ENCODE measurements around the gene HMGCR.

Gene HMGCR

GRCh38 chr5:75358117-75358516, 21.1 kb downstream of the HMGCR start:
- DNase-seq: no peak
- H3K9ac ChIP-seq (ENCODE audit: low read length): no peak overlapping the region
- H4K20me1 ChIP-seq (ENCODE audit: insufficient read depth, low read length): no peaks in the 10 kb centered on the region
- H3K27ac ChIP-seq (ENCODE audit: low read length): no peak overlapping the region
- no peaks in the 10 kb centered on the region for H3K4me1 ChIP-seq (ENCODE audit: low read length)
- H3F3A ChIP-seq (ENCODE audit: insufficient read depth, low read length): no peaks in the 10 kb centered on the region
- H3K9me2 ChIP-seq (replicated peaks; ENCODE audit: insufficient read depth, low read length): no peaks in the 10 kb centered on the region
- H3K4me3 ChIP-seq (ENCODE audit: low read length): no peak overlapping the region
- no peaks in the 10 kb centered on the region for H3K9me3 ChIP-seq (replicated peaks; ENCODE audit: insufficient read depth, low read length)
- TF ChIP-seq EZH2phosphoT487 (IDR thresholded peaks at IDR 0.05; ENCODE audit: low read length): no peak
- no peak for TF ChIP-seq CTCF (IDR thresholded peaks at IDR 0.05; ENCODE audit: low read length)
- TF ChIP-seq EZH2 (optimal IDR thresholded peaks at IDR 0.05; ENCODE audit: low read depth, low read length): no peak
- H3K79me2 ChIP-seq (ENCODE audit: low read length): no peaks in the 10 kb centered on the region
- H2AFZ ChIP-seq (ENCODE audit: low read length): no peak overlapping the region
- H3K4me2 ChIP-seq (ENCODE audit: low read depth, low read length): no peak overlapping the region
- peaks cover 25% of the 10 kb centered on the region for H3K36me3 ChIP-seq (replicated peaks; ENCODE audit: insufficient read depth, low read length)
- no peaks in the 10 kb centered on the region for H3K27me3 ChIP-seq (replicated peaks; ENCODE audit: insufficient read depth, low read length)

- H3K4me1 ChIP-seq (ENCODE audit: low read length): no peaks in the 10 kb centered on the region
- H3K27ac ChIP-seq (ENCODE audit: low read length): no peak overlapping the region
- no peak overlapping the region for H2AFZ ChIP-seq (ENCODE audit: low read length)
- no peaks in the 10 kb centered on the region for H4K20me1 ChIP-seq (ENCODE audit: insufficient read depth, low read length)
- H3K79me2 ChIP-seq (ENCODE audit: low read length): no peaks in the 10 kb centered on the region
- no peaks in the 10 kb centered on the region for H3K9me2 ChIP-seq (replicated peaks; ENCODE audit: insufficient read depth, low read length)
- peaks cover 10% of the 10 kb centered on the region; the same call in 1 of the 2 replicates for H3F3A ChIP-seq (ENCODE audit: insufficient read depth, low read length)
- no peak overlapping the region for H3K9ac ChIP-seq (ENCODE audit: low read length)
- no peak overlapping the region for H3K4me2 ChIP-seq (ENCODE audit: low read depth, low read length)
- H3K36me3 ChIP-seq (replicated peaks; ENCODE audit: insufficient read depth, low read length): peaks cover 13% of the 10 kb centered on the region; the same call in 1 of the 2 replicates
- TF ChIP-seq EZH2 (optimal IDR thresholded peaks at IDR 0.05; ENCODE audit: low read depth, low read length) (no peak), CTCF (IDR thresholded peaks at IDR 0.05; ENCODE audit: low read length) (no peak), EZH2phosphoT487 (IDR thresholded peaks at IDR 0.05; ENCODE audit: low read length) (no peak)
- H3K9me3 ChIP-seq (replicated peaks; ENCODE audit: insufficient read depth, low read length): no peaks in the 10 kb centered on the region
- no peak overlapping the region for H3K4me3 ChIP-seq (ENCODE audit: low read length)
- no peaks in the 10 kb centered on the region for H3K27me3 ChIP-seq (replicated peaks; ENCODE audit: insufficient read depth, low read length)
- DNase-seq: no peak
Observed at GRCh38 chr5:75361310-75361709, 24.3 kb downstream of the HMGCR start.

- Histone ChIP-seq H3K4me1 (ENCODE audit: low read length) (peaks cover 6% of the 10 kb centered on the region; the same call in 1 of the 2 replicates), H3K9me2 (replicated peaks; ENCODE audit: insufficient read depth, low read length) (no peaks in the 10 kb centered on the region), H2AFZ (ENCODE audit: low read length) (no peak overlapping the region), H4K20me1 (ENCODE audit: insufficient read depth, low read length) (no peaks in the 10 kb centered on the region), H3K4me3 (ENCODE audit: low read length) (no peak overlapping the region), H3K9me3 (replicated peaks; ENCODE audit: insufficient read depth, low read length) (no peaks in the 10 kb centered on the region), H3F3A (ENCODE audit: insufficient read depth, low read length) (peaks cover 17% of the 10 kb centered on the region), H3K27me3 (replicated peaks; ENCODE audit: insufficient read depth, low read length) (no peaks in the 10 kb centered on the region), H3K9ac (ENCODE audit: low read length) (no peak overlapping the region), H3K36me3 (replicated peaks; ENCODE audit: insufficient read depth, low read length) (peaks cover 7% of the 10 kb centered on the region; the same call in 1 of the 2 replicates), H3K79me2 (ENCODE audit: low read length) (no peaks in the 10 kb centered on the region), H3K4me2 (ENCODE audit: low read depth, low read length) (no peak overlapping the region), H3K27ac (ENCODE audit: low read length) (no peak overlapping the region)
- TF ChIP-seq EZH2 (optimal IDR thresholded peaks at IDR 0.05; ENCODE audit: low read depth, low read length) (no peak), CTCF (IDR thresholded peaks at IDR 0.05; ENCODE audit: low read length) (no peak), EZH2phosphoT487 (IDR thresholded peaks at IDR 0.05; ENCODE audit: low read length) (no peak)
- DNase-seq: no peak
Observed at GRCh38 chr5:75362474-75362975, 25.5 kb downstream of the HMGCR start.
